Measurements from ENCODE around the gene EDA.

Gene EDA

DNA sequence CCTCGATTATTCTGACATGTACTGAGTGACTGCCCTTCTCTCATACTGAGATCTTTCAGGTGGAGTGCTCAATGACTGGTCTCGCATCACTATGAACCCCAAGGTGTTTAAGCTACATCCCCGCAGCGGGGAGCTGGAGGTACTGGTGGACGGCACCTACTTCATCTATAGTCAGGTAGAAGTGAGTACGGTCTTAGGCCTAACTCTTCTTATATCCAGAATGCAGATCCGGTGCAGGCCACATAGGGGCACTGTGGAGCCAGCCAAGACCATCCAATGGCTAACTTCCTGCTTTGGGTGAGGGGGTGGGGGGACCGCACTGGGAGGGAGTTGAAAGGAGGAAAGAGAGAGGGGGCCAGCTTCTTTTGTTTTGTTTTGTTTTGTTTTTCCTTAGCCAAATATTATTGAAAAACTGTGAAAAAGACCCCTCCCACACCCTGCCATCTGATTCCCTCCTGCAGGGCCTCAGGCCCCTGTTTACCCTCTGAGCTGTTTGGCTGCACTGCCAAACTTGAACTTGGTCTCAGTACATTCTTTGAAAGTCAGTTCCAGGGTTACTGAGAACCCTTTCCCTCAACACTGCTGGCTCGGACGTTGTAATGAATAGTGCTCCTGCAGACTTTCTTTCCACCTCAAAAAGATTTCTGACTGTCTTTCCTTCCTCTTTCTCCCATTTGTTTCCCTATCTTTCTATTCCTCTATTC lies 417.6 kb downstream of the EDA start:
- TF ChIP-seq, protein P1, sequence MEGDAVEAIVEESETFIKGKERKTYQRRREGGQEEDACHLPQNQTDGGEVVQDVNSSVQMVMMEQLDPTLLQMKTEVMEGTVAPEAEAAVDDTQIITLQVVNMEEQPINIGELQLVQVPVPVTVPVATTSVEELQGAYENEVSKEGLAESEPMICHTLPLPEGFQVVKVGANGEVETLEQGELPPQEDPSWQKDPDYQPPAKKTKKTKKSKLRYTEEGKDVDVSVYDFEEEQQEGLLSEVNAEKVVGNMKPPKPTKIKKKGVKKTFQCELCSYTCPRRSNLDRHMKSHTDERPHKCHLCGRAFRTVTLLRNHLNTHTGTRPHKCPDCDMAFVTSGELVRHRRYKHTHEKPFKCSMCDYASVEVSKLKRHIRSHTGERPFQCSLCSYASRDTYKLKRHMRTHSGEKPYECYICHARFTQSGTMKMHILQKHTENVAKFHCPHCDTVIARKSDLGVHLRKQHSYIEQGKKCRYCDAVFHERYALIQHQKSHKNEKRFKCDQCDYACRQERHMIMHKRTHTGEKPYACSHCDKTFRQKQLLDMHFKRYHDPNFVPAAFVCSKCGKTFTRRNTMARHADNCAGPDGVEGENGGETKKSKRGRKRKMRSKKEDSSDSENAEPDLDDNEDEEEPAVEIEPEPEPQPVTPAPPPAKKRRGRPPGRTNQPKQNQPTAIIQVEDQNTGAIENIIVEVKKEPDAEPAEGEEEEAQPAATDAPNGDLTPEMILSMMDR (IDR thresholded peaks at IDR 0.05; ENCODE audit: low read depth, low read length, missing control alignments): peak; percentile 53
- DNase-seq (ENCODE audit: extremely low read depth, low read depth): no peak
- no peak overlapping the region for H3K4me3 ChIP-seq (replicated peaks; ENCODE audit: low read depth, low read length)

DNA sequence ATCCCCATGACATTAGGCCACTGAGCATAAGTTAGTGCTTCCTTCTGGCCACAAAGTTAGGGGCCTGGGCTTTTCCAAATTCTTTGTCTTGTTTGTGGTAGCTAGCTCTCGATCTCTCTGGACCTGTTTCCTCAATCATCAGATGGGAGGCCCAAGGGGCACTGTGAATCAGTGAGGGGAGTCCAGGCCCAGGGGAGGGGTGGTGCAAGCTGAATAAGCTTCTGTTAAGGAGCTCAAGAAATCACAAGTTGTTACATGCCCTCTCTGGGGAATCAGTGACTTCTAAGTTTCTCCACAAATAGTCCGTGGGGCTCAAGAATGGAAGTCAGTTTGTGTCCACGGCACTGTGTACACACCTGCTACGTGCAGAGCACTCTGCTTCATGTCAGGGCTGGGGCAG lies 418.7 kb downstream of the EDA start:
- no peak for DNase-seq (ENCODE audit: extremely low read depth, low read depth)
- TF ChIP-seq, protein P1 (IDR thresholded peaks at IDR 0.05; ENCODE audit: low read depth, low read length, missing control alignments): no peak
- H3K4me3 ChIP-seq (replicated peaks; ENCODE audit: low read depth, low read length): no peak overlapping the region

DNA sequence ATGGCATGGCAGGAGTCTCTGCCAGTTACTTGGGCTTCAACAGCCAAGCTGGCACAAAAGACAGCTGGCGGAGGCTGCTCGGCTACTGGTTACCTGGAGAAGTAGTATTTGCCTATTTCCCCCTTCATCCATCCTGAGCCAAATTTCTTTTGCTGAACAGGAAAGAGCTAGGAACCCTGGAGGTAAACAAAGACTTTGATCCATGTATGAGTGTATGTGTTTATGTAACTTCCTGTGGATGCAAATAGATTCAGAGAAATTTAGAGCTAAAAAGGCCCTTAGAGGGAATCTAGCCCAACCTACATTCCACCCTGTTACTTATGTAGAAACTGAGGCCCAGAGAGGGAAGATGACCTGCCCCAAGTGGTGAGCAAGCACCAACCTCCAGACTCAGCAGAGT lies 422.6 kb downstream of the EDA start:
- TF ChIP-seq, protein P1 (IDR thresholded peaks at IDR 0.05; ENCODE audit: low read depth, low read length, missing control alignments): no peak
- no peak for DNase-seq (ENCODE audit: extremely low read depth, low read depth)
- no peak overlapping the region for H3K4me3 ChIP-seq (replicated peaks; ENCODE audit: low read depth, low read length)

DNA sequence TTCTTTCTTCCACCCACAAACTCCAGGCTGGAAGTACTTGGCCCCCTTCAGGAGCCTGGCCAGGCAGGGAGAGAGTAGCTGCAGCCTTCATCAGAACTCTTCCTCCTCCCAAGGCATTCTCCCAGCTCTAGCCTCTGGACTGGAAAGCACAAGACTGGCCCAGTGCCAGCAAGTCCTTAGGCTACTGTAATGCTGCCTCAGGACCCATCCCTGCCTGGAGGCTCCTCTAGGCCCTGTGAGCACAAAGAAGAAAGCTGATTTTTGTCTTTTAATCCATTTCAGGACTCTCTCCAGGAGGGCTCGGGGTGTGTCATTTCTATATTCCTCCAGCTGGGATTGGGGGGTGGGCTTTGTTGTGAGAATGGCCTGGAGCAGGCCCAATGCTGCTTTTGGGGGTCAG lies 423.0 kb downstream of the EDA start:
- TF ChIP-seq, protein P1 (IDR thresholded peaks at IDR 0.05; ENCODE audit: low read depth, low read length, missing control alignments): no peak
- no peak overlapping the region for H3K4me3 ChIP-seq (replicated peaks; ENCODE audit: low read depth, low read length)
- DNase-seq (ENCODE audit: extremely low read depth, low read depth): no peak

DNA sequence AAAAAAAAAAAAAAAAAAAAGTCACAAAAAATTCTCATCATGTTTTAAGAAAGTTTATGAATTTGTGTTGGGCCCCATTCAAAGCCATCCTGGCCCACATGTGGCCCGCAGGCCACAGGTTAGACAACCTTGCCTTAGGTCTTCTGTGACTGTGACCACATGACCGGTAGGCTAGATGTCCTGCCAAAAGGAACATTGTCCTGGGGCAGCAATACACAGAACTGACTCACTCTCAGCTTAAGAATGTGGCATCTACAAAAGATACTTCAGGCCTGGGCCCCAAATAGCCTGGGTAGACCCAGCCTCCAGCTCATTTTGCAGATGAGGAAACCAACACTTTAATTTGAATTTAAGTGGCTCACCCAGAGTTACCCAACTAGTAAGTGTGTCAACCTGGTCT lies 423.8 kb downstream of the EDA start:
- no peak for DNase-seq (ENCODE audit: extremely low read depth, low read depth)
- no peak overlapping the region for H3K4me3 ChIP-seq (replicated peaks; ENCODE audit: low read depth, low read length)
- TF ChIP-seq, protein P1 (IDR thresholded peaks at IDR 0.05; ENCODE audit: low read depth, low read length, missing control alignments): no peak

DNA sequence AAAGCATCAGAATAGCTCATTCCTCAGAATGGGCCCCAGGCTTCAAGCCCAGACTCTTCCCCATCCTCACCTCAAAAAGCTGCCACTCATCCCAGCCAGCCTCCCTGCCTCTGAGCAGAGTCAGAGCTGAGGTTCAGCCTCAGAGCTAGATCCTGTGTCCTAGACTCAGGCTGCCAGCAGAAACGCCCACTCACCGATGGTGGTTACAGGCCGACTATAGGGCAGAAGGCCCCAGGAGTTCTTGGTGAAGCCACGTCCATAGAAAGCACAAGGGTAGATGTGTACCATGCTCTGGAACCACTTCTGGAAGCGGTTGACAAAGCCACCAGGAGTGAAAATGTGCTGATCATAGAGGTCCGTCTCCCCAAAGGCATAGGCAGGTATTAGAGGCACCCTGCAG lies 426.1 kb downstream of the EDA start:
- TF ChIP-seq, protein P1 (IDR thresholded peaks at IDR 0.05; ENCODE audit: low read depth, low read length, missing control alignments): no peak
- no peak overlapping the region for H3K4me3 ChIP-seq (replicated peaks; ENCODE audit: low read depth, low read length)

More for the DNA sequence above, 426.1 kb downstream of the EDA start:
- no peak for DNase-seq (ENCODE audit: extremely low read depth, low read depth)

All from HFF-Myc (cell line).